Daoy (cell line): ENCODE data around the gene PKP2. TPM values are rescaled to one million over a fixed set of nuclear protein-coding genes. Genes with fewer than 3 reads are reported as not detected.
A peak's percentile ranks its signal among the peaks of the same experiment; 100 is the strongest.

Experiments
- DNase-seq: peaks from one replicate; pipeline ENCODE4 v3.0.0-alpha.2; 2015; ENCODE audit warnings: low read depth
- total RNA-seq: library from RNA; depleted of rRNA; stranded (reverse); fragments of >200 nt; shearing (Covaris generic); gene quantifications from 2 replicates; pipeline ENCODE4 v1.2.3, GENCODE V29; 2014; rRNA removed

Gene PKP2
- total RNA-seq, 1 experiment from 2014 or later = 4.2 TPM

GRCh38 chr12:32755051-32755653 lies 141.4 kb downstream of the PKP2 start:
- DNase-seq = peak; percentile 90

- DNase-seq = no peak
Measured at GRCh38 chr12:32754111-32754510, 142.5 kb downstream of the PKP2 start.

DNA sequence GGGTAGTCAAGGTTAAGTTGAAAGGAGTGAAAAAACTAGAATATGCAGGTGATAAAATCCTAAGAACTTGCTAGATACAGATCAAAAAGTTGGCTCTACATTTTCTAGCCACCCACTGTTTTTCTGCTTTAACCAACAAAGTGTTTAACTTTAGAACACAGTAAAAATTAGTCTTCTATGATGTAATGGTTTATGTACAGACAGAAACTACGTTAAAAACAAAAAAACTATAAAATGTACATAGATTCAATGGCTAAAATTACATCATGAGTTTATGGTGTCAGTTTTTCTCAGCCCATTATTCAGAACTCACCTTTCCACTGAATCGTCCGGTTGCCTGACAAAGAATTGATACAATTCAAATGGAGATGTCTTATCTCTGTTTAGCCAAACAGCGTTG lies 143.0 kb downstream of the PKP2 start:
- no peak for DNase-seq

DNA sequence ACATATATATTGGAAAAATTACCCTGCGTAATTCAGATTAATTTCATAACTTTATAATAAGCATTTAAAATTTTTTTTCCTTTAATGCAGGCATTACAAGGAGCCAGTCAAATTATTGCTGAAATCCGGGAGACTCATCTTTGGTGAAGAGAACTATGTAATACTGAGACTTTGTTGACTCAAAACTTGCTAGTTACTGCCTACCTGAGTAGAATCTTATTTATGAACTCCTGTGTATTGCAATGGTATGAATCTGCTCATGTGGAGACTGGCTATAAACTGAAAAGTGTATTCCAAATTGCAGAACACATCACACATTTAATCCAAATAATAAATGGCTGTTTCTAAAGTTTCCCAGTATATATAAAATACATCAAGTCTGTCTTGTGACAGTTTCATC lies 153.3 kb downstream of the PKP2 start:
- DNase-seq = no peak

DNA sequence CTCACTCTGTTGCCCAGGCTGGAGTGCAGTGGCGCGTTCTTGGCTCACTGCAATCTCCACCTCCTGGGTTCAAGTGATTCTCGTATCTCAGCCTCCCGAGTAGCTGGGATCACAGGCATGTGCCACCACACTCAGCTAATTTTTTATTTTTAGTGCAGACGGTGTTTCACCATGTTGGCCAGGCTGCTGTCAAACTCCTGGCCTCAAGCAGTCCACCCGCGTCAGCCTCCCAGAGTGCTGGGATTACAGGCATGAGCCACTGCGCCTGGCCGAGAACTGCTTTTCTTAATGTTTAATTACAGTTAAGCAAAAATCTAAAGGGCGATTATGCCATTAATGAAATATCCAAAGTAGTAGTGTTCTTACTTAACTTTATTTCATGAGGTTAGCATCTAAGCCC lies 154.4 kb downstream of the PKP2 start:
- DNase-seq = no peak

Other genes with a start within 250 kb of the PKP2 start
- 69.8 and 75.5 TPM in 2 replicates for gene DNM1L, start 217.5 kb downstream of the PKP2 start, total RNA-seq
- gene YARS2, start 140.9 kb downstream of the PKP2 start, total RNA-seq = 50.4 and 62.5 TPM in 2 replicates